Activated B cell treated with CpG ODN at 0.5 μM for 24 hours (primary cell): Measurements from ENCODE around the gene HNRNPUL2. TPM values are rescaled to one million over a fixed set of nuclear protein-coding genes. Genes with fewer than 3 reads are reported as not detected.

Experiments
- ATAC-seq: fragments of 200-7000 bp; cut with Tn5 transposase; one replicate; pipeline ENCODE4 v1.10.0; 2021; ENCODE audit warnings: low read depth, mild to moderate bottlenecking, moderate library complexity
- CTCF ChIA-PET: fragments of 350-600 bp; sonication (Branson Sonifier 250); formaldehyde crosslinking; loops from one replicate; lab custom pipeline; 2021; ENCODE audit warnings: antibody characterized with exemption; lab: Charles Lee
- POLR2A ChIA-PET: fragments of 350-600 bp; sonication (Branson Sonifier 250); formaldehyde crosslinking; loops from one replicate; lab custom pipeline; 2021; ENCODE audit warnings: antibody characterized with exemption; lab: Charles Lee
- DNase-seq: peaks from one replicate; pipeline ENCODE4 v3.0.0; 2022
- H3K27ac Mint-ChIP-seq: one replicate; pipeline ENCODE4 v1.8.0; 2020; ENCODE audit warnings: mixed read lengths
- H3K27me3 Mint-ChIP-seq: one replicate; pipeline ENCODE4 v1.8.0; 2021; ENCODE audit warnings: mixed read lengths
- H3K36me3 Mint-ChIP-seq: one replicate; pipeline ENCODE4 v1.8.0; 2021; ENCODE audit warnings: low read depth, mixed read lengths
- H3K4me1 Mint-ChIP-seq: one replicate; pipeline ENCODE4 v1.8.0; 2021; ENCODE audit warnings: mixed read lengths
- H3K4me3 Mint-ChIP-seq: one replicate; pipeline ENCODE4 v1.8.0; 2020; ENCODE audit warnings: mild to moderate bottlenecking, mixed read lengths
- H3K9me3 Mint-ChIP-seq: one replicate; pipeline ENCODE4 v1.8.0; 2020; ENCODE audit warnings: mixed read lengths
- intact Hi-C: fragments of 100-400 bp; cut with micrococcal nuclease; formaldehyde crosslinking; loops from one replicate; pipeline ENCODE4 v1.15.1; 2024
- total RNA-seq: library from RNA; stranded (reverse); gene quantifications from 2 replicates; pipeline ENCODE4 v1.2.3, GENCODE V29; 2022
- TF ChIP-seq, protein P1 (sequence below): fragments of 200-600 bp; IDR thresholded peaks from one replicate; pipeline ENCODE4 v1.8.0; 2022; ENCODE audit warnings: antibody characterized with exemption, mild to moderate bottlenecking

Gene HNRNPUL2
- total RNA-seq, 1 donor from 2014 or later, result 63.9 TPM

DNA sequence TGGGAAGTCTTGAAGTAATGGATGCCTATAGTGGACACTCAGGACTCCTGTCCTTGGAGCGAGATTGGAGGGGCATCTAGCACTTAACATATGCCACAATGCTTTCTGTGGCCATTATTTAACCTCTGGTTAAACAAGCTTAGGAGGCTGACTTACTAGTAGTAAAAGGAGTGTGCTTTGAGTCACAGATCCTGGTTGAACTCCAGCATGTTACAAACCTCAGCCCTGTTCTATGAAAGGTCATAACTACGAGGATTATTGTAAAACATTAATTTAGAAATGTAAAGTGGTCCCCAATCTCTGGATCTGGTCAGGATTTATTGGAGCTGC lies 54.1 kb downstream of the HNRNPUL2 start:
- Mint-ChIP-seq H3K36me3 (peaks cover 54% of the 10 kb centered on the region), H3K9me3 (no peaks in the 10 kb centered on the region), H3K4me3 (peak overlapping the region; percentile 100), H3K4me1 (peaks cover 63% of the 10 kb centered on the region), H3K27me3 (no peaks in the 10 kb centered on the region), H3K27ac (no peak overlapping the region)
- TF ChIP-seq, protein P1, sequence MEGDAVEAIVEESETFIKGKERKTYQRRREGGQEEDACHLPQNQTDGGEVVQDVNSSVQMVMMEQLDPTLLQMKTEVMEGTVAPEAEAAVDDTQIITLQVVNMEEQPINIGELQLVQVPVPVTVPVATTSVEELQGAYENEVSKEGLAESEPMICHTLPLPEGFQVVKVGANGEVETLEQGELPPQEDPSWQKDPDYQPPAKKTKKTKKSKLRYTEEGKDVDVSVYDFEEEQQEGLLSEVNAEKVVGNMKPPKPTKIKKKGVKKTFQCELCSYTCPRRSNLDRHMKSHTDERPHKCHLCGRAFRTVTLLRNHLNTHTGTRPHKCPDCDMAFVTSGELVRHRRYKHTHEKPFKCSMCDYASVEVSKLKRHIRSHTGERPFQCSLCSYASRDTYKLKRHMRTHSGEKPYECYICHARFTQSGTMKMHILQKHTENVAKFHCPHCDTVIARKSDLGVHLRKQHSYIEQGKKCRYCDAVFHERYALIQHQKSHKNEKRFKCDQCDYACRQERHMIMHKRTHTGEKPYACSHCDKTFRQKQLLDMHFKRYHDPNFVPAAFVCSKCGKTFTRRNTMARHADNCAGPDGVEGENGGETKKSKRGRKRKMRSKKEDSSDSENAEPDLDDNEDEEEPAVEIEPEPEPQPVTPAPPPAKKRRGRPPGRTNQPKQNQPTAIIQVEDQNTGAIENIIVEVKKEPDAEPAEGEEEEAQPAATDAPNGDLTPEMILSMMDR, result no peak
- DNase-seq (no peak), ATAC-seq (no peak)
- ChIA-PET CTCF (interaction anchor here (2.2 kb wide), 1 partner anchor 22 kb away, joined by 7 read pairs; no protein-coding TSS in a partner anchor), POLR2A (interaction anchor here (0.6 to 12.8 kb wide), 9 partner anchors 6 to 167 kb away, joined by 3 to 400 read pairs (median 18); partner anchors contain the start of genes B3GAT3, C11orf98, CSKMT and INTS5)
- intact Hi-C loops, result loop anchor here (5.0 kb wide), 1 partner anchor 169 kb away; no protein-coding TSS in a partner anchor

DNA sequence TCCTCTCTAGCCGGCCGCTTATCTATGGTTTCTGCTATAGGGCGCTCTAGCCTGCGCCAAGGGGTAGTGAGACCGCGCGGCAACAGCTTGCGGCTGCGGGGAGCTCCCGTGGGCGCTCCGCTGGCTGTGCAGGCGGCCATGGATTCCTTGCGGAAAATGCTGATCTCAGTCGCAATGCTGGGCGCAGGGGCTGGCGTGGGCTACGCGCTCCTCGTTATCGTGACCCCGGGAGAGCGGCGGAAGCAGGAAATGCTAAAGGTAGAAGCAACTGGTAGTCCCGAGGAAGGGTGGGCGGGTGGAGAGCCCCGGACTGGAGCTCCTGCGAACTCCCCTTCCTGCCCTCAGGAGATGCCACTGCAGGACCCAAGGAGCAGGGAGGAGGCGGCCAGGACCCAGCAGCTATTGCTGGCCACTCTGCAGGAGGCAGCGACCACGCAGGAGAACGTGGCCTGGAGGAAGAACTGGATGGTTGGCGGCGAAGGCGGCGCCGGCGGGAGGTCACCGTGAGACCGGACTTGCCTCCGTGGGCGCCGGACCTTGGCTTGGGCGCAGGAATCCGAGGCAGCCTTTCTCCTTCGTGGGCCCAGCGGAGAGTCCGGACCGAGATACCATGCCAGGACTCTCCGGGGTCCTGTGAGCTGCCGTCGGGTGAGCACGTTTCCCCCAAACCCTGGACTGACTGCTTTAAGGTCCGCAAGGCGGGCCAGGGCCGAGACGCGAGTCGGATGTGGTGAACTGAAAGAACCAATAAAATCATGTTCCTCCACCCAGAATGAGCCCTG lies 55.5 kb downstream of the HNRNPUL2 start, which contains the start of the genes LBHD1 and UQCC3:
TSS of gene LBHD1 (minus strand) at position 660 of the 782 bp plus-strand sequence. CDS start 2,236 bp downstream, outside the sequence.
TSS of gene UQCC3 (plus strand) at position 66 of the 782 bp plus-strand sequence. CDS start at position 139, 73 bp downstream.
- peak; percentile 82 for ATAC-seq
- TF ChIP-seq, protein P1, result no peak
- Mint-ChIP-seq H3K36me3 (peaks cover 48% of the 10 kb centered on the region), H3K9me3 (no peaks in the 10 kb centered on the region), H3K4me1 (peaks cover 62% of the 10 kb centered on the region), H3K27ac (peak within 1 kb of the TSS; percentile 98), H3K27me3 (no peaks in the 10 kb centered on the region), H3K4me3 (peak within 1 kb of the TSS; percentile 100)
- peak; percentile 61 for DNase-seq
- intact Hi-C loops, result loop anchor here (1.0 to 5.0 kb wide), 4 partner anchors 8 to 171 kb away; partner anchors contain the start of genes INTS5, TTC9C and UBXN1
- POLR2A ChIA-PET, result interaction anchor here (0.6 to 12.8 kb wide), 42 partner anchors 9 to 704 kb away, joined by 3 to 400 read pairs (median 5); partner anchors contain the start of genes B3GAT3, BSCL2, EEF1G and FTH1
- CTCF ChIA-PET, result interaction anchor here (0.7 to 1.1 kb wide), 3 partner anchors 12 to 209 kb away, joined by 3 read pairs; partner anchors contain the start of gene SLC3A2

DNA sequence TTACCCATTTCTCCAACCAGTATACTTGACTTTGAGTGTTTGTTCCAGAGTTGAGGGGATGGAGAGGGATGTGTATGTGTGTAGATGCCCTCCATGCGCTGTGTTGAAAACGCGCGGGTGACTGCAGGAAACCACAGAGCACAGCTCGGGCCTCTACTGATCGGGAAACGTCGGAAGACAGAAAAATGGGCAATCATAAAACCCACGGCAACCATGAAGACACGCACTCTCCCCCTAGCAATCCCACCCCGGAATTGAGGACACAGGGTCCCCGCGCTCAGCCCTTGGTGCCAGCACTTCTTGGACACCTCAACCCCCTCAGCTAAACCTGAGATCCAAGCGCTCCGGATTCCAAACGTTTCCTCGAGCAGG lies 56.0 kb downstream of the HNRNPUL2 start:
- H3K9me3 Mint-ChIP-seq, result no peaks in the 10 kb centered on the region
- ChIA-PET CTCF (interaction anchor here (1.0 to 1.1 kb wide), 2 partner anchors 79 to 115 kb away, joined by 3 read pairs; no protein-coding TSS in a partner anchor), POLR2A (interaction anchor here (0.6 to 12.8 kb wide), 34 partner anchors 8 to 246 kb away, joined by 3 to 400 read pairs (median 8); partner anchors contain the start of genes B3GAT3, BSCL2, EEF1G and GANAB)
- peaks cover 63% of the 10 kb centered on the region for H3K4me1 Mint-ChIP-seq
- H3K27ac Mint-ChIP-seq, result peak overlapping the region; percentile 98
- TF ChIP-seq, protein P1, result no peak
- DNase-seq (no peak), ATAC-seq (peak; percentile 14)
- H3K36me3 Mint-ChIP-seq, result peaks cover 48% of the 10 kb centered on the region
- H3K27me3 Mint-ChIP-seq, result no peaks in the 10 kb centered on the region
- intact Hi-C loops, result loop anchor here (1.0 to 5.0 kb wide), 4 partner anchors 8 to 171 kb away; partner anchors contain the start of genes INTS5, TTC9C and UBXN1
- H3K4me3 Mint-ChIP-seq, result peak overlapping the region; percentile 100

DNA sequence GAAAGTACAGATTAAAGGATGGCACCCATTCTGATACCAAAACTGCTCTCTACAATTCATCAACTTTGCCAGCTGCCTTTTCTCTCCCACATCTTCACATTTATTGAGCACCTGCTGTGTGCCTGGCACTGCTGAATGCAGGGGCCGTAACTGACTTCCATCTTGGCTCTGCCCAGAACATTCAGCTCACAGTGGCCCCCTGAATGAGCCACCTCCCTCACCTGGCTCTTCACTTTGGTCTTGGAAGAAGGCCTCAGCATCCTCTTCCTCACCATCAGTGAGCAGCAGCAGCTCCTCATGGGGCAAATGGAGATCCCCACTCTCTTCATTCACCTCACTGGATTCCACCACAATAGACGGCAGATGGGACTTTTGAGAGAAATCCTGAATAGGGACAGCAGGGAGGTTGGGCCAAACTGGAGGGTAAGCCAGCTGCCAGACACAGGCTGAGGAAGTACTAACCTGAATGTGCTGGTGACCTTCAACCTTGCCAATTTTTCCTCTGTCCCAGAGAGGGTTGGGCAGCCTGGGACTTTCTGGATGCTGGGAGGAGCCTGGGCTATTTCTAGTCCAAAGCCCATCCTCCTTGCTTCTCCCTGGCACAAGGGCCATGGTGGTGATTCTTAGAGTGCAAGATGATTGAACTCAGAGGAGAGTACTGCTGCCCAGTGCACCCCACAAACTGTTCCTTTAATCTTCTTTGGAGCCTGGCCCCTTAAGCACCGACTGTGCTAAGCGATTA lies 57.7 kb downstream of the HNRNPUL2 start:
- Mint-ChIP-seq H3K9me3 (no peaks in the 10 kb centered on the region), H3K27ac (peak overlapping the region; percentile 98), H3K4me3 (peak overlapping the region; percentile 100), H3K27me3 (no peaks in the 10 kb centered on the region), H3K4me1 (peaks cover 69% of the 10 kb centered on the region), H3K36me3 (peaks cover 47% of the 10 kb centered on the region)
- DNase-seq (no peak), ATAC-seq (no peak)
- TF ChIP-seq, protein P1, result no peak
- CTCF ChIA-PET, result interaction anchor here (1.3 kb wide), 1 partner anchor 13 kb away, joined by 3 read pairs; no protein-coding TSS in a partner anchor
- POLR2A ChIA-PET, result interaction anchor here (0.7 to 12.8 kb wide), 17 partner anchors 8 to 234 kb away, joined by 3 to 400 read pairs (median 7); partner anchors contain the start of genes B3GAT3, BSCL2, GNG3 and INTS5
- intact Hi-C loops, result loop anchor here (2.0 to 5.0 kb wide), 3 partner anchors 17 to 173 kb away; partner anchors contain the start of genes INTS5 and TTC9C
